ENCODE measurements around the gene OR56B4.
"Not testable (repeated sequence)": the region's sequence is repeated elsewhere in the genome, so short reads cannot be mapped to it uniquely, and the experiment has no call there.

The OR56B4 gene, protein sequence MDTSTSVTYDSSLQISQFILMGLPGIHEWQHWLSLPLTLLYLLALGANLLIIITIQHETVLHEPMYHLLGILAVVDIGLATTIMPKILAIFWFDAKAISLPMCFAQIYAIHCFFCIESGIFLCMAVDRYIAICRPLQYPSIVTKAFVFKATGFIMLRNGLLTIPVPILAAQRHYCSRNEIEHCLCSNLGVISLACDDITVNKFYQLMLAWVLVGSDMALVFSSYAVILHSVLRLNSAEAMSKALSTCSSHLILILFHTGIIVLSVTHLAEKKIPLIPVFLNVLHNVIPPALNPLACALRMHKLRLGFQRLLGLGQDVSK

DNA sequence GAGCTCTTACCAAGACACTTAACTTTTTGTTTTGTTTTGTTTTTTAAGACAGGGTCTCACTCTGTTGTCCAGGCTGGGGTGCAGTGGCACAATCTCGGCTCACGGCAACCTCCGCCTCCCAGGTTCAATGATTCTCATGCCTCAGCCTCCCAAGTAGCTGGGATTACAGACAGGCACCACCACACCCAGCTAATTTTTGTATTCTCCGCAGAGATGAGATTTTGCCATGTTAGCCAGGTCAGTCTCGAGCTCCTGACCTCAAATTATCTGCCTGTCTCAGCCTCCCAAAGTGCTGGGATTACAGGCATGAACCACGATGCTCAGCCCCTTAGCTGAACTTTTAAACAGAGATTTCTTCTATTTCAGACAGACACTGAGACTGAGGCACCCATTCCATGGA, at the start of gene OR56B4:
OR56B4 (plus strand) TSS at position 301 of the 400 bp plus-strand sequence; CDS start at position 396, 95 bp downstream.
- not testable (repeated sequence) for H3K4me2 ChIP-seq (ENCODE audit: low read depth, low read length, poor library complexity, severe bottlenecking); H3K9me2 ChIP-seq (replicated peaks; ENCODE audit: low read depth, low read length); H2AFZ ChIP-seq (ENCODE audit: low read length); H4K20me1 ChIP-seq (ENCODE audit: insufficient read depth, low read length, poor library complexity, severe bottlenecking); H3K9ac ChIP-seq (ENCODE audit: low read depth, low read length, poor library complexity, severe bottlenecking); H3K9me3 ChIP-seq (ENCODE audit: insufficient read depth, low read depth, low read length); H3K4me1 ChIP-seq (ENCODE audit: insufficient read depth, low read length, poor library complexity, severe bottlenecking); H3K36me3 ChIP-seq (ENCODE audit: insufficient read depth, low read length); H3F3A ChIP-seq (ENCODE audit: low read depth); H3K79me2 ChIP-seq (ENCODE audit: insufficient read depth, low read length); H3K27me3 ChIP-seq (ENCODE audit: insufficient read depth, low read length, poor library complexity, severe bottlenecking); H3K4me3 ChIP-seq (ENCODE audit: low read length, poor library complexity, severe bottlenecking)

DNA sequence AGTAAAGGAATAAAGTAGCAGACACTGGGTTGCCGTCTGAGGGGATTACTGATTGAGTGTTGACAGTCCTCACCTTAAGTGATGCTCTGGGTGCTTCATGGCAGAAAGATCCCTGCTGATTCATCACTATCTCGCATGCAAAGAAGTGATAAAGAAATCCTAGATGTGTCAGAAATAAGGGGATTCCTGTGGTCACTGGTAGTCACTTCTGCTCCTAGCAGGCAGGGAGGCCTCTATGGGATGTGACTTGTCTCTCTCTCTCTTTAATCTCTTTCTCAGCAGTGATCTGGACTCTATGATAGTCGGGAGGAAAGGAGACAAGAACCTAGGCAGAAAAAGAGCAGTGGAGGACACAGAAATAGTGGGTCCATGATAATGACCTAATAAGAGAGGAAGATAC, 46.0 kb upstream of the OR56B4 start:
- H3K36me3 ChIP-seq (ENCODE audit: insufficient read depth, low read length): no peaks in the 10 kb centered on the region
- H3F3A ChIP-seq (ENCODE audit: low read depth): no peaks in the 10 kb centered on the region
- no peaks in the 10 kb centered on the region for H3K9me3 ChIP-seq (ENCODE audit: insufficient read depth, low read depth, low read length)
- H3K9me2 ChIP-seq (replicated peaks; ENCODE audit: low read depth, low read length): no peaks in the 10 kb centered on the region
- TF ChIP-seq, protein P1, sequence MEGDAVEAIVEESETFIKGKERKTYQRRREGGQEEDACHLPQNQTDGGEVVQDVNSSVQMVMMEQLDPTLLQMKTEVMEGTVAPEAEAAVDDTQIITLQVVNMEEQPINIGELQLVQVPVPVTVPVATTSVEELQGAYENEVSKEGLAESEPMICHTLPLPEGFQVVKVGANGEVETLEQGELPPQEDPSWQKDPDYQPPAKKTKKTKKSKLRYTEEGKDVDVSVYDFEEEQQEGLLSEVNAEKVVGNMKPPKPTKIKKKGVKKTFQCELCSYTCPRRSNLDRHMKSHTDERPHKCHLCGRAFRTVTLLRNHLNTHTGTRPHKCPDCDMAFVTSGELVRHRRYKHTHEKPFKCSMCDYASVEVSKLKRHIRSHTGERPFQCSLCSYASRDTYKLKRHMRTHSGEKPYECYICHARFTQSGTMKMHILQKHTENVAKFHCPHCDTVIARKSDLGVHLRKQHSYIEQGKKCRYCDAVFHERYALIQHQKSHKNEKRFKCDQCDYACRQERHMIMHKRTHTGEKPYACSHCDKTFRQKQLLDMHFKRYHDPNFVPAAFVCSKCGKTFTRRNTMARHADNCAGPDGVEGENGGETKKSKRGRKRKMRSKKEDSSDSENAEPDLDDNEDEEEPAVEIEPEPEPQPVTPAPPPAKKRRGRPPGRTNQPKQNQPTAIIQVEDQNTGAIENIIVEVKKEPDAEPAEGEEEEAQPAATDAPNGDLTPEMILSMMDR (conservative IDR thresholded peaks at IDR 0.05; ENCODE audit: low read length): no peak
- no peak for TF ChIP-seq EZH2phosphoT487 (IDR thresholded peaks at IDR 0.05; ENCODE audit: borderline replicate concordance)
- no peak overlapping the region for H2AFZ ChIP-seq (ENCODE audit: low read length)
- no peaks in the 10 kb centered on the region for H3K79me2 ChIP-seq (ENCODE audit: insufficient read depth, low read length)
- H3K4me3 ChIP-seq (ENCODE audit: low read length, poor library complexity, severe bottlenecking): no peak overlapping the region
- no peaks in the 10 kb centered on the region for H3K27me3 ChIP-seq (ENCODE audit: insufficient read depth, low read length, poor library complexity, severe bottlenecking)
- H3K4me1 ChIP-seq (ENCODE audit: insufficient read depth, low read length, poor library complexity, severe bottlenecking): no peaks in the 10 kb centered on the region
- H3K4me2 ChIP-seq (ENCODE audit: low read depth, low read length, poor library complexity, severe bottlenecking): no peak overlapping the region
- no peaks in the 10 kb centered on the region for H4K20me1 ChIP-seq (ENCODE audit: insufficient read depth, low read length, poor library complexity, severe bottlenecking)
- no peak overlapping the region for H3K9ac ChIP-seq (ENCODE audit: low read depth, low read length, poor library complexity, severe bottlenecking)

DNA sequence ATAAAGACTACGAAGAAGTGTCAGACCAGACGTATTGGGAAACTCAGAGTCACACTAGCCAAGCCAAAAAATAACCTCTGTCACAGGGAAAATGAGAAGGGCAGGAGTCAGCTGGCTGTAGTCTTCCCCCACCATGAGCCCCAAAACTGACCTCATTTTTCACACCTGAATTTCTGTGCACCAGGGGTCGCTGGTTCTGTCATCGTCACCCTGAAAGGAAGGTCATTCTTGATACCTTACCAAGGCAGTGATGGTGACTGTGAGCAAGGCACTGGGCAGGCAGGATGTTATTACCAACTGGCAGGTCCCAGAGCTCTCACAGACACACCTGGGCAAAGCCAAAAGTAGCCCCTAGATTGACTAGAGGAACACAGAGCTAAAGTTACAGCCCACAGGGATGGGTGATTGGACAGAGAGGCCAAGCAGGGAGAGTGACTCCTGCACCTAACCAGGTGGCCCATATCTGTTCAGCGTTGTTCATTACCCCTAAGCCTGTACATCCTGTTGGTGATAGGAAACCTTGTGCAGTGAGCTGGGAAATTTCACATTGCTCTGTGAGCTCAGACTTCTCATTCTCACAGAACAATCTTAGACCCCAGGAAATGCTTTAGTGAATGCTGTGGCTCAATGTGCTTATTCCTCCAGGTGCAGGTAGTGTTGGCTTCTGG, 44.7 kb upstream of the OR56B4 start:
- Histone ChIP-seq H3K4me3 (ENCODE audit: low read length, poor library complexity, severe bottlenecking) (no peak overlapping the region), H3K27me3 (ENCODE audit: insufficient read depth, low read length, poor library complexity, severe bottlenecking) (no peaks in the 10 kb centered on the region), H2AFZ (ENCODE audit: low read length) (no peak overlapping the region), H3K4me1 (ENCODE audit: insufficient read depth, low read length, poor library complexity, severe bottlenecking) (no peaks in the 10 kb centered on the region), H3K36me3 (ENCODE audit: insufficient read depth, low read length) (no peaks in the 10 kb centered on the region), H3K4me2 (ENCODE audit: low read depth, low read length, poor library complexity, severe bottlenecking) (no peak overlapping the region), H3K79me2 (ENCODE audit: insufficient read depth, low read length) (no peaks in the 10 kb centered on the region), H3K9me3 (ENCODE audit: insufficient read depth, low read depth, low read length) (no peaks in the 10 kb centered on the region), H4K20me1 (ENCODE audit: insufficient read depth, low read length, poor library complexity, severe bottlenecking) (no peaks in the 10 kb centered on the region), H3F3A (ENCODE audit: low read depth) (no peaks in the 10 kb centered on the region), H3K9me2 (replicated peaks; ENCODE audit: low read depth, low read length) (no peaks in the 10 kb centered on the region), H3K9ac (ENCODE audit: low read depth, low read length, poor library complexity, severe bottlenecking) (no peak overlapping the region)
- TF ChIP-seq, protein P1 (conservative IDR thresholded peaks at IDR 0.05; ENCODE audit: low read length): no peak
- no peak for TF ChIP-seq EZH2phosphoT487 (IDR thresholded peaks at IDR 0.05; ENCODE audit: borderline replicate concordance)

Data from Loucy (cell line).